ENCODE data around the gene POLR2L. TPM values are rescaled to one million over a fixed set of nuclear protein-coding genes. Genes with fewer than 3 reads are reported as not detected.
A peak's percentile ranks its signal among the peaks of the same experiment; 100 is the strongest.

The POLR2L gene
- total RNA-seq, 1 experiment from 2014 or later = 99.7 TPM

DNA sequence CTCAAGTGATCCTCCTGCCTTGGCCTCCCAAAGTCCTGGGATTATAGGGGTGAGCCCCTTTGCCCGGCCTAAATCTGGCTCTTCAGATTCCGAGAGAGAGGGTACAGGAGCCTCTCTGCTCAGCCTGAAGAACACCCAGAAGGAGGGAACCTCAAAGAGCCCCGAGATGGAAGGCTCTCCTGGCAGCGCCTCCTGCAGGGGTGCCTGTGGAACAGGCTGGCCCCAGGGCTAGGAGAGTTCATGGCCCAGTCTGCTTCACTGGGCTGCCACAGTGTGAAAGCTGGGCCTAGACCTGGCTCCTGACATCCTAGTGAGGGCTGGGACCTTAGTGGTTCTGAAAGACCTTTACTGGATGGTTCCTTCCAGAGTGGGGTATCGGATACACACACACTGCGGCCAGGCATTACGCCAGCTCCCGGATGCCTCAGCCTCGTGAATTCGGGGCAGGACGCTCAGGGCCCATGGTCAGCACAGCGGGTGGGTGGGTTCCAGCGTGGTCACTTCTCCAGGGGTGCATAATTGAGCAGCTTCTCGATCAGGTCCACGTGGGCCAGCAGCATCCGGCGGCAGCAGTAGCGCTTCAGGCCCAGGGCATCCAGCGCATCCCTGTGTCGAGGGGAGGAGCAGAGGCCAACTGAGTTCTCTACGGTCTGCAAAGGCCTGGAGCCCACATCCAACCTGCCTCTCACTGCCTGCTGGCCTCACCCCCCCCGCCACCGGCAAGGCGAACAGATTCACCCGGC lies 2.3 kb downstream of the POLR2L start:
- Histone ChIP-seq H3K4me3 (no peak overlapping the region; the same call in 1 of the 2 replicates), H3K4me1 (replicated peaks; ENCODE audit: insufficient read depth) (peaks cover 21% of the 10 kb centered on the region), H3K36me3 (ENCODE audit: low read depth) (no peaks in the 10 kb centered on the region), H3K27me3 (ENCODE audit: insufficient read depth, low read depth) (no peaks in the 10 kb centered on the region), H3K79me2 (ENCODE audit: low read depth) (peaks cover 20% of the 10 kb centered on the region), H3F3A (ENCODE audit: insufficient read depth, low read depth) (peaks cover 14% of the 10 kb centered on the region; the same call in 1 of the 2 replicates), H4K20me1 (ENCODE audit: insufficient read depth) (peaks cover 18% of the 10 kb centered on the region), H3K4me2 (peak overlapping the region; percentile 83; the same call in 1 of the 2 replicates), H2AFZ (no peak overlapping the region), H3K9me3 (ENCODE audit: insufficient read depth, low read depth) (no peaks in the 10 kb centered on the region), H3K9me2 (ENCODE audit: insufficient read depth) (no peaks in the 10 kb centered on the region), H3K27ac (no peak overlapping the region)
- no peak for DNase-seq
- POLR2A ChIA-PET (ENCODE audit: unreplicated experiment) = interaction anchor here (0.5 kb wide), 1 partner anchor 32 kb away, joined by 4 read pairs; no protein-coding TSS in a partner anchor
- TF ChIP-seq EZH2 (IDR thresholded peaks at IDR 0.05; ENCODE audit: low read depth) = no peak
- TF ChIP-seq, protein P1, sequence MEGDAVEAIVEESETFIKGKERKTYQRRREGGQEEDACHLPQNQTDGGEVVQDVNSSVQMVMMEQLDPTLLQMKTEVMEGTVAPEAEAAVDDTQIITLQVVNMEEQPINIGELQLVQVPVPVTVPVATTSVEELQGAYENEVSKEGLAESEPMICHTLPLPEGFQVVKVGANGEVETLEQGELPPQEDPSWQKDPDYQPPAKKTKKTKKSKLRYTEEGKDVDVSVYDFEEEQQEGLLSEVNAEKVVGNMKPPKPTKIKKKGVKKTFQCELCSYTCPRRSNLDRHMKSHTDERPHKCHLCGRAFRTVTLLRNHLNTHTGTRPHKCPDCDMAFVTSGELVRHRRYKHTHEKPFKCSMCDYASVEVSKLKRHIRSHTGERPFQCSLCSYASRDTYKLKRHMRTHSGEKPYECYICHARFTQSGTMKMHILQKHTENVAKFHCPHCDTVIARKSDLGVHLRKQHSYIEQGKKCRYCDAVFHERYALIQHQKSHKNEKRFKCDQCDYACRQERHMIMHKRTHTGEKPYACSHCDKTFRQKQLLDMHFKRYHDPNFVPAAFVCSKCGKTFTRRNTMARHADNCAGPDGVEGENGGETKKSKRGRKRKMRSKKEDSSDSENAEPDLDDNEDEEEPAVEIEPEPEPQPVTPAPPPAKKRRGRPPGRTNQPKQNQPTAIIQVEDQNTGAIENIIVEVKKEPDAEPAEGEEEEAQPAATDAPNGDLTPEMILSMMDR (conservative IDR thresholded peaks at IDR 0.05) = peak; percentile 34; the same call in 1 of the 2 replicates
- BruUV-seq (replicated peaks) = no TSS peak
- CTCF ChIA-PET = no interaction called here
- intact Hi-C loops (cut with micrococcal nuclease; ENCODE audit: unreplicated experiment) = loop anchor here (5.0 kb wide), 1 partner anchor 33 kb away; the partner anchor contains the start of genes PIDD1 and RPLP2

GRCh38 chr11:839280-839623 lies 3.1 kb downstream of the POLR2L start:
- TF ChIP-seq, protein P1 (conservative IDR thresholded peaks at IDR 0.05) = no peak
- no peak for TF ChIP-seq EZH2 (IDR thresholded peaks at IDR 0.05; ENCODE audit: low read depth)
- Histone ChIP-seq H3K4me3 (no peak overlapping the region), H3K79me2 (ENCODE audit: low read depth) (peaks cover 21% of the 10 kb centered on the region), H3K9me2 (ENCODE audit: insufficient read depth) (no peaks in the 10 kb centered on the region), H3F3A (ENCODE audit: insufficient read depth, low read depth) (peaks cover 21% of the 10 kb centered on the region; the same call in 1 of the 2 replicates), H3K27me3 (ENCODE audit: insufficient read depth, low read depth) (no peaks in the 10 kb centered on the region), H3K27ac (no peak overlapping the region), H2AFZ (no peak overlapping the region), H3K9me3 (ENCODE audit: insufficient read depth, low read depth) (no peaks in the 10 kb centered on the region), H3K4me2 (no peak overlapping the region), H3K4me1 (replicated peaks; ENCODE audit: insufficient read depth) (peaks cover 21% of the 10 kb centered on the region), H3K36me3 (ENCODE audit: low read depth) (no peaks in the 10 kb centered on the region), H4K20me1 (ENCODE audit: insufficient read depth) (peaks cover 18% of the 10 kb centered on the region)
- intact Hi-C loops (cut with micrococcal nuclease; ENCODE audit: unreplicated experiment) = no loop called here
- CTCF ChIA-PET = no interaction called here
- POLR2A ChIA-PET (ENCODE audit: unreplicated experiment) = no interaction called here
- DNase-seq = no peak
- no TSS peak for BruUV-seq (replicated peaks)

- TF ChIP-seq, protein P1 (conservative IDR thresholded peaks at IDR 0.05) = no peak
- TF ChIP-seq EZH2 (IDR thresholded peaks at IDR 0.05; ENCODE audit: low read depth) = no peak
These were observed 3.7 kb downstream of the POLR2L start for GRCh38 chr11:838441-839279.

More at GRCh38 chr11:838441-839279, 3.7 kb downstream of the POLR2L start:
- Histone ChIP-seq H3K4me2 (no peak overlapping the region), H3K27me3 (ENCODE audit: insufficient read depth, low read depth) (no peaks in the 10 kb centered on the region), H3K79me2 (ENCODE audit: low read depth) (peaks cover 27% of the 10 kb centered on the region), H3F3A (ENCODE audit: insufficient read depth, low read depth) (peaks cover 26% of the 10 kb centered on the region; the same call in 1 of the 2 replicates), H4K20me1 (ENCODE audit: insufficient read depth) (peaks cover 18% of the 10 kb centered on the region), H3K27ac (no peak overlapping the region), H2AFZ (no peak overlapping the region), H3K9me3 (ENCODE audit: insufficient read depth, low read depth) (no peaks in the 10 kb centered on the region), H3K4me3 (no peak overlapping the region), H3K9me2 (ENCODE audit: insufficient read depth) (no peaks in the 10 kb centered on the region), H3K4me1 (replicated peaks; ENCODE audit: insufficient read depth) (peaks cover 20% of the 10 kb centered on the region), H3K36me3 (ENCODE audit: low read depth) (no peaks in the 10 kb centered on the region)
- intact Hi-C loops (cut with micrococcal nuclease; ENCODE audit: unreplicated experiment) = no loop called here
- CTCF ChIA-PET = no interaction called here
- POLR2A ChIA-PET (ENCODE audit: unreplicated experiment) = no interaction called here
- no peak for DNase-seq
- no TSS peak for BruUV-seq (replicated peaks)

Measured in PC-9 (cell line).